ENCODE measurements around the gene CDC42SE2.

- TF ChIP-seq, protein P1, sequence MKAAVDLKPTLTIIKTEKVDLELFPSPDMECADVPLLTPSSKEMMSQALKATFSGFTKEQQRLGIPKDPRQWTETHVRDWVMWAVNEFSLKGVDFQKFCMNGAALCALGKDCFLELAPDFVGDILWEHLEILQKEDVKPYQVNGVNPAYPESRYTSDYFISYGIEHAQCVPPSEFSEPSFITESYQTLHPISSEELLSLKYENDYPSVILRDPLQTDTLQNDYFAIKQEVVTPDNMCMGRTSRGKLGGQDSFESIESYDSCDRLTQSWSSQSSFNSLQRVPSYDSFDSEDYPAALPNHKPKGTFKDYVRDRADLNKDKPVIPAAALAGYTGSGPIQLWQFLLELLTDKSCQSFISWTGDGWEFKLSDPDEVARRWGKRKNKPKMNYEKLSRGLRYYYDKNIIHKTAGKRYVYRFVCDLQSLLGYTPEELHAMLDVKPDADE (IDR thresholded peaks at IDR 0.05), result no peak
- TF ChIP-seq EZH2 (IDR thresholded peaks at IDR 0.05; ENCODE audit: low read depth, unreplicated experiment) (no peak), POLR2AphosphoS5 (IDR thresholded peaks at IDR 0.05; ENCODE audit: low read depth) (no peak), EZH2phosphoT487 (IDR thresholded peaks at IDR 0.05; ENCODE audit: unreplicated experiment) (no peak), REST (IDR thresholded peaks at IDR 0.05; ENCODE audit: unreplicated experiment) (no peak), NANOG (IDR thresholded peaks at IDR 0.05; ENCODE audit: borderline replicate concordance) (no peak), CREB1 (CRISPR knock-in tag; IDR thresholded peaks at IDR 0.05; ENCODE audit: low read depth) (no peak), JUNB (IDR thresholded peaks at IDR 0.05; ENCODE audit: unreplicated experiment) (no peak)
- TF ChIP-seq, protein P2, sequence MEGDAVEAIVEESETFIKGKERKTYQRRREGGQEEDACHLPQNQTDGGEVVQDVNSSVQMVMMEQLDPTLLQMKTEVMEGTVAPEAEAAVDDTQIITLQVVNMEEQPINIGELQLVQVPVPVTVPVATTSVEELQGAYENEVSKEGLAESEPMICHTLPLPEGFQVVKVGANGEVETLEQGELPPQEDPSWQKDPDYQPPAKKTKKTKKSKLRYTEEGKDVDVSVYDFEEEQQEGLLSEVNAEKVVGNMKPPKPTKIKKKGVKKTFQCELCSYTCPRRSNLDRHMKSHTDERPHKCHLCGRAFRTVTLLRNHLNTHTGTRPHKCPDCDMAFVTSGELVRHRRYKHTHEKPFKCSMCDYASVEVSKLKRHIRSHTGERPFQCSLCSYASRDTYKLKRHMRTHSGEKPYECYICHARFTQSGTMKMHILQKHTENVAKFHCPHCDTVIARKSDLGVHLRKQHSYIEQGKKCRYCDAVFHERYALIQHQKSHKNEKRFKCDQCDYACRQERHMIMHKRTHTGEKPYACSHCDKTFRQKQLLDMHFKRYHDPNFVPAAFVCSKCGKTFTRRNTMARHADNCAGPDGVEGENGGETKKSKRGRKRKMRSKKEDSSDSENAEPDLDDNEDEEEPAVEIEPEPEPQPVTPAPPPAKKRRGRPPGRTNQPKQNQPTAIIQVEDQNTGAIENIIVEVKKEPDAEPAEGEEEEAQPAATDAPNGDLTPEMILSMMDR (conservative IDR thresholded peaks at IDR 0.05; ENCODE audit: low read depth in 2 of 2), result no peak
These were observed 97.9 kb downstream of the CDC42SE2 start for GRCh38 chr5:131361677-131362315.
